SK-N-SH (cell line): ENCODE measurements around the gene PDE4A. TPM values are rescaled to one million over a fixed set of nuclear protein-coding genes. Genes with fewer than 3 reads are reported as not detected.

Source experiments
- CTCF ChIA-PET: fragments of 300-600, 350-600 bp; formaldehyde crosslinking; extraction: SDS; loops from one replicate; lab custom pipeline; 2021; lab: Yijun Ruan, JAX
- POLR2A ChIA-PET: fragments of 350-600 bp; sonication (Branson Sonifier 250); formaldehyde crosslinking; extraction: SDS; loops from one replicate; lab custom pipeline; 2020; ENCODE audit warnings: antibody characterized with exemption, inconsistent platforms; lab: Yijun Ruan, JAX
- DNase-seq: peaks from one replicate; pipeline ENCODE4 v3.0.0; 2012
- H2AFZ ChIP-seq: fragments of 200-600 bp; sonication (generic); 2 replicates; pipeline ENCODE4 v1.8.1; 2016; ENCODE audit warnings: antibody characterized with exemption, mild to moderate bottlenecking, low read depth
- H3F3A ChIP-seq: fragments of 200-600 bp; sonication (generic); replicated peaks from 2 replicates; pipeline ENCODE3; 2016; ENCODE audit warnings: antibody characterized with exemption, mild to moderate bottlenecking; ENCODE audit not compliant: insufficient read depth
- H3K27ac ChIP-seq, 2 experiments: fragments of 200-500 bp in 1 of 2; fragments of 200-600 bp in 1 of 2; sonication (Bioruptor generic) in 1 of 2; sonication (generic), shearing (Covaris generic) in 1 of 2; 2 replicates each; pipeline versions ENCODE4 v1.5.1 to v1.6.1; 2014 to 2016; ENCODE audit warnings: low read depth in 2 of 2, inconsistent platforms in 1 of 2, low read length in 1 of 2, mild to moderate bottlenecking in 1 of 2, mixed read lengths in 1 of 2
- H3K27me3 ChIP-seq: fragments of 200-600 bp; sonication (generic), shearing (Covaris generic); 2 replicates; pipeline ENCODE4 v1.6.1; 2016; ENCODE audit warnings: mixed run types; ENCODE audit not compliant: insufficient read depth
- H3K36me3 ChIP-seq, 2 experiments: fragments of 200-500 bp in 1 of 2; fragments of 200-600 bp in 1 of 2; sonication (Bioruptor generic) in 1 of 2; sonication (generic) in 1 of 2; replicated peaks in 1 of 2; 2 replicates each; pipeline versions ENCODE3 to v1.5.1; 2014 to 2016; ENCODE audit warnings: low read length in 1 of 2, mild to moderate bottlenecking in 1 of 2; ENCODE audit not compliant: insufficient read depth in 2 of 2, control insufficient read depth in 1 of 2
- H3K4me1 ChIP-seq, 2 experiments: fragments of 200-500 bp in 1 of 2; fragments of 200-600 bp in 1 of 2; sonication (Bioruptor generic) in 1 of 2; sonication (generic), shearing (Covaris generic) in 1 of 2; 2 replicates each; pipeline versions ENCODE4 v1.5.1 to v1.6.1; 2014 to 2016; ENCODE audit warnings: low read depth in 1 of 2, low read length in 1 of 2, mixed run types in 1 of 2; ENCODE audit not compliant: insufficient read depth in 2 of 2, control insufficient read depth in 1 of 2
- H3K4me2 ChIP-seq: fragments of 200-600 bp; sonication (generic), shearing (Covaris generic); 2 replicates; pipeline ENCODE4 v1.6.1; 2017; ENCODE audit warnings: mixed run types
- H3K4me3 ChIP-seq, 2 experiments: fragments of 200-500 bp in 1 of 2; fragments of 200-600 bp in 1 of 2; sonication (Bioruptor generic) in 1 of 2; sonication (generic), shearing (Covaris generic) in 1 of 2; 2 replicates each; pipeline versions ENCODE4 v1.5.1 to v1.8.1; 2014 to 2016; ENCODE audit warnings: low read depth in 2 of 2, inconsistent platforms in 1 of 2, low read length in 1 of 2, mild to moderate bottlenecking in 1 of 2, mixed read lengths in 1 of 2, moderate library complexity in 1 of 2
- H3K79me2 ChIP-seq: fragments of 200-600 bp; sonication (generic); 2 replicates; pipeline ENCODE4 v1.8.1; 2017; ENCODE audit warnings: mild to moderate bottlenecking; ENCODE audit not compliant: insufficient read depth
- H3K9ac ChIP-seq: fragments of 200-600 bp; sonication (generic); 2 replicates; pipeline ENCODE4 v1.6.1; 2017; ENCODE audit warnings: mixed run types
- H3K9me2 ChIP-seq: fragments of 200-600 bp; sonication (generic); 2 replicates; pipeline ENCODE4 v1.6.1; 2017; ENCODE audit warnings: mixed run types
- H3K9me3 ChIP-seq: fragments of 200-600 bp; sonication (generic); 2 replicates; pipeline ENCODE4 v1.6.1; 2017; ENCODE audit warnings: mixed run types, mild to moderate bottlenecking, moderate library complexity
- H4K20me1 ChIP-seq: fragments of 200-600 bp; sonication (generic); 2 replicates; pipeline ENCODE4 v1.6.1; 2017; ENCODE audit warnings: mild to moderate bottlenecking, mixed run types; ENCODE audit not compliant: insufficient read depth
- FOSL2 ChIP-seq: IDR thresholded peaks from 2 replicates; pipeline ENCODE4 v1.4.0; 2012; ENCODE audit warnings: low read depth, mild to moderate bottlenecking, moderate library complexity, borderline replicate concordance
- JUND ChIP-seq: IDR thresholded peaks from 2 replicates; pipeline ENCODE4 v1.4.0; 2012
- MEF2A ChIP-seq: IDR thresholded peaks from 2 replicates; pipeline ENCODE4 v1.4.0; 2012; ENCODE audit warnings: low read depth, borderline replicate concordance
- MXI1 ChIP-seq: IDR thresholded peaks from 2 replicates; pipeline ENCODE4 v1.6.1; 2012; ENCODE audit warnings: mild to moderate bottlenecking, low read depth, low read length, improper control_type of control experiment
- NFIC ChIP-seq: IDR thresholded peaks from 2 replicates; pipeline ENCODE4 v1.4.0; 2012; ENCODE audit warnings: borderline replicate concordance
- NRF1 ChIP-seq: IDR thresholded peaks from 2 replicates; pipeline ENCODE4 v1.6.1; 2012; ENCODE audit warnings: low read depth, mild to moderate bottlenecking, low read length
- RAD21 ChIP-seq: IDR thresholded peaks from 2 replicates; pipeline ENCODE4 v1.6.1; 2012; ENCODE audit warnings: mild to moderate bottlenecking, low read length
- YY1 ChIP-seq: IDR thresholded peaks from 2 replicates; pipeline ENCODE4 v1.4.0; 2012; ENCODE audit warnings: low read depth, mild to moderate bottlenecking
- ZBTB33 ChIP-seq: IDR thresholded peaks from 2 replicates; pipeline ENCODE4 v1.4.0; 2012; ENCODE audit warnings: low read depth, borderline replicate concordance
- WGBS: methylation state at CpG from one replicate; pipeline ENCODE4 v1.1.6; 2017; ENCODE audit warnings: low lambda C conversion rate; 5-methylcytosine and 5-hydroxymethylcytosine counted together
- polyA plus RNA-seq, 3 experiments: library from polyadenylated mRNA; depleted of rRNA; stranded (reverse); fragments of >200 nt; gene quantifications; 2 replicates each; pipeline ENCODE4 v1.2.3, GENCODE V29; 2012

Gene PDE4A
- polyA plus RNA-seq, 1 of the 3 experiments (the other 2 are of a cell fraction) = 2.9 TPM

- Histone ChIP-seq H2AFZ (no peak overlapping the region), H3K36me3 (no peaks in the 10 kb centered on the region), H3K9ac (no peak overlapping the region), H3K9me3 (no peaks in the 10 kb centered on the region), H3K9me2 (no peaks in the 10 kb centered on the region), H4K20me1 (no peaks in the 10 kb centered on the region), H3K79me2 (no peaks in the 10 kb centered on the region), H3K4me1 (peaks cover 0 to 6% of the 10 kb centered on the region in 2 experiments; a peak in 1 of 4 replicates), H3K4me2 (no peak overlapping the region), H3F3A (no peaks in the 10 kb centered on the region), H3K27me3 (no peaks in the 10 kb centered on the region), H3K4me3 (no peak overlapping the region), H3K27ac (no peak overlapping the region)
- TF ChIP-seq MEF2A (no peak), YY1 (no peak), FOSL2 (no peak), JUND (no peak)
- 85% methylated on average over 6 of the region's 7 CpGs for WGBS
- DNase-seq = peak; percentile 8
- CTCF ChIA-PET = interaction anchor here (0.9 to 1.2 kb wide), 2 partner anchors 25 to 31 kb away, joined by 3 read pairs; no protein-coding TSS in a partner anchor
- POLR2A ChIA-PET = no interaction called here
Observed at GRCh38 chr19:10449037-10449436, 28.7 kb downstream of the PDE4A start.

- H3K4me1 ChIP-seq = peaks cover 0 to 12% of the 10 kb centered on the region in 2 experiments; a peak in 1 of 4 replicates
- H3K27ac ChIP-seq = no peak overlapping the region
- H3K36me3 ChIP-seq = no peaks in the 10 kb centered on the region
- no peaks in the 10 kb centered on the region for H3K79me2 ChIP-seq
- H3K9ac ChIP-seq = no peak overlapping the region
- no peak overlapping the region for H2AFZ ChIP-seq
- TF ChIP-seq RAD21 (no peak), NRF1 (no peak), MXI1 (no peak), ZBTB33 (no peak), NFIC (no peak)
- no peak overlapping the region for H3K4me2 ChIP-seq
- H3K27me3 ChIP-seq = no peaks in the 10 kb centered on the region
- no peak overlapping the region for H3K4me3 ChIP-seq
- H3K9me3 ChIP-seq = no peaks in the 10 kb centered on the region
- no peaks in the 10 kb centered on the region for H3K9me2 ChIP-seq
- peak; percentile 14 for DNase-seq
- CTCF ChIA-PET = interaction anchor here (0.8 to 1.9 kb wide), 4 partner anchors 13 to 62 kb away, joined by 3 to 7 read pairs (median 4); no protein-coding TSS in a partner anchor
- 87% methylated on average over 5 of the region's 14 CpGs for WGBS
- H3F3A ChIP-seq = no peaks in the 10 kb centered on the region
- H4K20me1 ChIP-seq = no peaks in the 10 kb centered on the region
- POLR2A ChIA-PET = no interaction called here
Observed at GRCh38 chr19:10450191-10450852, 30.0 kb downstream of the PDE4A start.
